ENCODE data around the gene SLC27A5.

GRCh38 chr19:58468216-58468839 lies 43.5 kb downstream of the SLC27A5 start:
- TF ChIP-seq CTCF (IDR thresholded peaks at IDR 0.05) (no peak), POLR2A (IDR thresholded peaks at IDR 0.05) (no peak), EP300 (IDR thresholded peaks at IDR 0.05) (no peak)
